IMR-90 (cell line): ENCODE data around the gene DGKG. TPM values are rescaled to one million over a fixed set of nuclear protein-coding genes. Genes with fewer than 3 reads are reported as not detected.

Experiments used
- ATAC-seq: fragments of 200-7000 bp; cut with Tn5 transposase; 2 replicates; pipeline ENCODE4 v1.9.1; 2020; ENCODE audit warnings: low read depth, mild to moderate bottlenecking, moderate library complexity
- BruUV-seq: library from RNA; stranded (reverse); fragments of 400-500 nt; replicated peaks from 2 replicates; lab custom pipeline; 2021; lab: Mats Ljungman, UMichigan
- CTCF ChIA-PET: fragments of 300-600 bp; formaldehyde crosslinking; extraction: SDS; loops from one replicate; lab custom pipeline; 2021; ENCODE audit warnings: antibody characterized with exemption; lab: Yijun Ruan, JAX
- POLR2A ChIA-PET: fragments of 300-600 bp; sonication (Branson Sonifier 250); formaldehyde crosslinking; loops from one replicate; lab custom pipeline; 2022; ENCODE audit warnings: antibody characterized with exemption; ENCODE audit not compliant: unreplicated experiment; lab: Charles Lee
- DNase-seq: peaks from one replicate; pipeline ENCODE4 v3.0.0; 2013
- H2AFZ ChIP-seq: replicated peaks from 2 replicates; pipeline ENCODE3; 2013; ENCODE audit warnings: low read length, mild to moderate bottlenecking; ENCODE audit not compliant: poor library complexity
- H2AK5ac ChIP-seq: 2 replicates; pipeline ENCODE4 v1.6.1; 2013; ENCODE audit warnings: low read depth, low read length, inconsistent platforms
- H2AK9ac ChIP-seq: replicated peaks from 2 replicates; pipeline ENCODE3; 2013; ENCODE audit warnings: mild to moderate bottlenecking, low read depth, low read length, moderate library complexity; ENCODE audit not compliant: poor library complexity
- H2BK120ac ChIP-seq: 2 replicates; pipeline ENCODE4 v1.6.1; 2013; ENCODE audit warnings: low read depth, low read length, inconsistent platforms
- H2BK15ac ChIP-seq: 3 replicates; pipeline ENCODE4 v1.6.1; 2013; ENCODE audit warnings: low read depth, low read length, inconsistent platforms
- H2BK20ac ChIP-seq: 2 replicates; pipeline ENCODE4 v1.6.1; 2013; ENCODE audit warnings: low read depth, mild to moderate bottlenecking, inconsistent platforms, low read length, moderate library complexity
- H2BK5ac ChIP-seq: 2 replicates; pipeline ENCODE4 v1.6.1; 2013; ENCODE audit warnings: mild to moderate bottlenecking, low read depth, low read length, inconsistent platforms; ENCODE audit not compliant: poor library complexity, severe bottlenecking
- H3K14ac ChIP-seq: replicated peaks from 2 replicates; pipeline ENCODE4 v1.6.1; 2013; ENCODE audit warnings: low read depth, low read length, inconsistent platforms
- H3K18ac ChIP-seq: 2 replicates; pipeline ENCODE4 v1.6.1; 2013; ENCODE audit warnings: low read depth, low read length, control low read depth
- H3K23ac ChIP-seq: 2 replicates; pipeline ENCODE4 v1.6.1; 2013; ENCODE audit warnings: low read depth, low read length, inconsistent platforms
- H3K27ac ChIP-seq: 2 replicates; pipeline ENCODE4 v1.5.1; 2013; ENCODE audit warnings: mild to moderate bottlenecking, control low read depth, low read length; ENCODE audit not compliant: insufficient read depth
- H3K27me3 ChIP-seq: 2 replicates; pipeline ENCODE4 v1.6.1; 2013; ENCODE audit warnings: low read length; ENCODE audit not compliant: control insufficient read depth, insufficient read depth
- H3K36me3 ChIP-seq: 2 replicates; pipeline ENCODE4 v1.6.1; 2013; ENCODE audit warnings: low read length, mixed read lengths; ENCODE audit not compliant: control insufficient read depth, insufficient read depth
- H3K4ac ChIP-seq: 2 replicates; pipeline ENCODE4 v1.6.1; 2013; ENCODE audit warnings: low read depth, low read length, inconsistent platforms
- H3K4me1 ChIP-seq: 2 replicates; pipeline ENCODE4 v1.6.1; 2013; ENCODE audit warnings: low read length, mixed read lengths; ENCODE audit not compliant: control insufficient read depth, insufficient read depth
- H3K4me2 ChIP-seq: 2 replicates; pipeline ENCODE4 v1.6.1; 2013; ENCODE audit warnings: low read depth, mild to moderate bottlenecking, control low read depth, low read length, moderate library complexity
- H3K4me3 ChIP-seq: 2 replicates; pipeline ENCODE4 v1.5.1; 2013; ENCODE audit warnings: low read depth, mild to moderate bottlenecking, control low read depth, low read length, moderate library complexity; ENCODE audit not compliant: insufficient read depth
- H3K56ac ChIP-seq: 2 replicates; pipeline ENCODE4 v1.6.1; 2013; ENCODE audit warnings: low read length, inconsistent platforms; ENCODE audit not compliant: insufficient read depth; ENCODE audit errors: extremely low read depth
- H3K79me1 ChIP-seq, 2 experiments: 2 replicates each; pipeline ENCODE4 v1.6.1; 2013; ENCODE audit warnings: low read length in 2 of 2, inconsistent platforms in 1 of 2, low read depth in 1 of 2
- H3K9ac ChIP-seq: 2 replicates; pipeline ENCODE4 v1.6.1; 2013; ENCODE audit warnings: low read depth, low read length, control low read depth
- H3K9me1 ChIP-seq: 2 replicates; pipeline ENCODE4 v1.6.1; 2013; ENCODE audit warnings: low read length, inconsistent platforms; ENCODE audit not compliant: insufficient read depth
- H3K9me3 ChIP-seq: 2 replicates; pipeline ENCODE4 v1.6.1; 2013; ENCODE audit warnings: low read length; ENCODE audit not compliant: control insufficient read depth, insufficient read depth
- H4K20me1 ChIP-seq: 2 replicates; pipeline ENCODE4 v1.6.1; 2013; ENCODE audit warnings: low read length, inconsistent platforms; ENCODE audit not compliant: insufficient read depth
- H4K5ac ChIP-seq: 2 replicates; pipeline ENCODE4 v1.6.1; 2013; ENCODE audit warnings: mild to moderate bottlenecking, low read depth, low read length, control low read depth
- H4K8ac ChIP-seq, 2 experiments: 2 replicates each; pipeline ENCODE4 v1.6.1; 2013; ENCODE audit warnings: low read depth in 2 of 2, low read length in 2 of 2, control low read depth in 1 of 2, inconsistent platforms in 1 of 2
- H4K91ac ChIP-seq: 2 replicates; pipeline ENCODE4 v1.6.1; 2013; ENCODE audit warnings: low read depth, low read length, inconsistent platforms; ENCODE audit not compliant: insufficient read depth
- ELK1 ChIP-seq: fragments of 150-350 bp; IDR thresholded peaks from 2 replicates; pipeline ENCODE4 v1.6.1; 2016; ENCODE audit warnings: low read depth, mild to moderate bottlenecking, low read length, moderate library complexity, borderline replicate concordance
- MAZ ChIP-seq: IDR thresholded peaks from 2 replicates; pipeline ENCODE4 v1.6.1; 2012; ENCODE audit warnings: low read depth, mild to moderate bottlenecking, low read length, improper control_type of control experiment, moderate library complexity, borderline replicate concordance
- WGBS, 2 experiments: methylation state at CpG; one replicate each; pipeline versions ENCODE4 v1.1.5 to v1.1.7; 2013; ENCODE audit warnings: missing lambda C conversion rate in 2 of 2; ENCODE audit not compliant: insufficient read length in 1 of 2; ENCODE audit errors: extremely low coverage in 2 of 2; 5-methylcytosine and 5-hydroxymethylcytosine counted together
- dilution Hi-C: fragments of 300-500 bp; cut with HindIII; formaldehyde crosslinking; loops from one replicate; pipeline ENCODE4 v1.14.3; 2018; ENCODE audit warnings: low sequenced_read_pairs; ENCODE audit not compliant: unreplicated experiment
- in situ Hi-C: fragments of 300-500 bp; cut with MboI; formaldehyde crosslinking; loops from 3 replicates; pipeline ENCODE4 v1.14.3; 2019; ENCODE audit warnings: low sequenced_read_pairs, inconsistent platforms, mixed read lengths
- intact Hi-C: fragments of 100-400 bp; cut with micrococcal nuclease; formaldehyde crosslinking; loops from 2 replicates; pipeline ENCODE4 v1.10.0; 2022
- polyA plus RNA-seq, 3 experiments: library from polyadenylated mRNA; depleted of rRNA; stranded (reverse); fragments of >200 nt; gene quantifications; 2 replicates each; pipeline ENCODE4 v1.2.3, GENCODE V29; 2012; ENCODE audit warnings: low replicate concordance in 1 of 3
- total RNA-seq: library from RNA; depleted of rRNA; stranded (reverse); fragments of >200 nt; gene quantifications from 2 replicates; pipeline ENCODE4 v1.2.3, GENCODE V29; 2012

DGKG gene
- total and polyA plus RNA-seq, 2 of the 4 experiments (the other 2 are of a cell fraction): 1.2 to 4.1 TPM

DNA sequence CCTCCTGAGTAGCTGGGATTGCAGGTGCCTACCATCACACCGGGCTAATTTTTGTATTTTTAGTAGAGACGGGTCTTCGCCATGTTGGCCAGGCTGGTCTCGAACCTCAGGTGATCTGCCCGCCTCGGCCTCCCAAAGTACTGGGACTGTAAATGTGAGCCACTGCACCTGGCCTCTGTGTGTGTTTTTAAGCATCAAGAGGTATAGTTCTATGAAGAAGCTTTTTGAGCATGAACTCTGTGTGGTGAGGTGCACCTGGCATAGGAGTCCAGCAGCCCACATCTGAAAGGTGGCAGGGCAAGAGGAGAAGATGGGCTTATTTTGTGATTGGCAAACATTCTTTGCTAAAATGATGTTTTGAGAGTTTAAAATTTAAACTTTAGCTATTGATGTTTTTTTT, 118.0 kb downstream of the DGKG start:
- Histone ChIP-seq H2BK20ac (no peak overlapping the region), H3K18ac (no peak overlapping the region), H3K14ac (no peak overlapping the region), H3K4me2 (no peak overlapping the region), H4K5ac (no peak overlapping the region), H3K36me3 (no peaks in the 10 kb centered on the region), H3K23ac (no peak overlapping the region), H3K79me1 (no peaks in the 10 kb centered on the region), H3K27me3 (peaks cover 11% of the 10 kb centered on the region), H4K20me1 (no peaks in the 10 kb centered on the region), H3K27ac (no peak overlapping the region), H2BK120ac (no peak overlapping the region), H3K9me1 (no peaks in the 10 kb centered on the region), H2BK5ac (no peak overlapping the region), H2AFZ (no peak overlapping the region), H3K56ac (no peak overlapping the region), H3K9ac (no peak overlapping the region), H2AK9ac (no peak overlapping the region), H3K4me3 (no peak overlapping the region), H4K91ac (no peak overlapping the region), H3K9me3 (no peaks in the 10 kb centered on the region), H3K4me1 (0 out of 2 replicates have a peak, but pooled peaks cover 2% of the 10 kb centered on the region), H3K4ac (no peak overlapping the region), H4K8ac (no peak overlapping the region), H2AK5ac (no peak overlapping the region), H2BK15ac (no peak overlapping the region)
- DNase-seq (no peak), ATAC-seq (no peak)
- dilution Hi-C loops (no loop called here), in situ Hi-C loops (no loop called here), intact Hi-C loops (loop anchor here (5.0 kb wide), 1 partner anchor 137 kb away; the partner anchor contains the start of gene ETV5)
- BruUV-seq: no TSS peak
- POLR2A ChIA-PET: no interaction called here
- WGBS, 2 experiments: 94% methylated on average over 5 of the region's 6 CpGs; no CpG with 5 or more reads in 1 of the 2 experiments
- CTCF ChIA-PET: no interaction called here
- TF ChIP-seq MAZ (no peak), ELK1 (no peak)
